Measurements from ENCODE around the gene GPR180. TPM values are rescaled to one million over a fixed set of nuclear protein-coding genes. Genes with fewer than 3 reads are reported as not detected.

The GPR180 gene
- total RNA-seq, 1 donor from 2014 or later, result 5.5 TPM

GRCh38 chr13:94673851-94674250, 72.2 kb downstream of the GPR180 start:
- ATAC-seq (ENCODE audit: poor library complexity), result no peak
- intact Hi-C loops (cut with DNase I), result no loop called here
- no peak for DNase-seq

- no peak for DNase-seq
- no peak for ATAC-seq (ENCODE audit: poor library complexity)
- intact Hi-C loops (cut with DNase I), result no loop called here
Observed at GRCh38 chr13:94674609-94675348, 73.1 kb downstream of the GPR180 start.

DNA sequence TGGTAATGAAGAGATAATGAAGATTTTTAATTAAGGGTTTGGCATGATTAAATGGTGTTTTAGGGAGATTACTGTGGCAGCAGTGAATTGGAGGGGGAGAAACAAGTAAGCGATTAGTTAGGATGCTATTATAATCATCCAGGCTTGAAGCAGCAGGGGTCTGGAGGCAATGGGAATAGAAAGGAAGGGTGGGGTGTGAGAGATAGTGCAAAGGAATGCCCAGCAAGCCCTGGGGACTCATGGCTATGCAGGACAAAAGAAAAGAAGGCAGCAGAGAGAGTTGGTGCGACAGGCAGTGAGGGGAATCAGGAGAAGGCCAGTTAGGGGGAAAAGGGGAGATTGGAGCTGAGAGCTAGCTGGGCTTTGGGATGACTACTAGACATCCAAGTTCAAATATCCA, 76.1 kb downstream of the GPR180 start:
- DNase-seq, result no peak
- ATAC-seq (ENCODE audit: poor library complexity), result no peak
- intact Hi-C loops (cut with DNase I), result no loop called here

DNA sequence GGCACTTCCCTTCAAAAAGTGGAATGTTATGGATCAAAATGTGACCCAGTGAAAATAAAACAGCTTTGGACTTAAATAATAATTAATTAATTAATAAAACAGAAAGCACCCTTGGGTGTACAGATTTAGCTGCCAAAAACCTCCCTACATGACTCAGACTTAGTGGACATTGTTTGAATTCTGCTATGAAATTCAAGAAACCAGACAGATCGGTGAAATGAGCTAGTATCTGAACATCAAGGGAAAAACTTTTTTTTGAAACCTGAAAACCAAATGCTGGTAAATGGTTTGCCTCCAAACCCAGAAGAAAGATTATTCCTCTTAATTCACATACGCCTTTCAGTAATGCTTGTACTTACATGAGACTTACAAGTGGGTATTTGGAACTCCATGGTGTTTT, 77.2 kb downstream of the GPR180 start:
- ATAC-seq (ENCODE audit: poor library complexity), result no peak
- intact Hi-C loops (cut with DNase I), result no loop called here
- no peak for DNase-seq

GRCh38 chr13:94679614-94680013, 78.0 kb downstream of the GPR180 start:
- intact Hi-C loops (cut with DNase I), result no loop called here
- no peak for ATAC-seq (ENCODE audit: poor library complexity)
- DNase-seq, result no peak

- intact Hi-C loops (cut with DNase I), result no loop called here
Observed at GRCh38 chr13:94682229-94682628, 80.6 kb downstream of the GPR180 start.

GRCh38 chr13:94683409-94683808, 81.8 kb downstream of the GPR180 start:
- intact Hi-C loops (cut with DNase I), result no loop called here
- ATAC-seq (ENCODE audit: poor library complexity) (no peak), DNase-seq (no peak)

More at GRCh38 chr13:94682229-94682628, 80.6 kb downstream of the GPR180 start:
- ATAC-seq (ENCODE audit: poor library complexity) (no peak), DNase-seq (no peak)

Other genes starting within 250 kb of the GPR180 start
- gene DCT, start 122.2 kb upstream of the GPR180 start, total RNA-seq, result 0.22 TPM
- gene TGDS, start 5.7 kb upstream of the GPR180 start, total RNA-seq, result 4.5 TPM
- not detected for gene SOX21, start 110.7 kb downstream of the GPR180 start, total RNA-seq

All from Right ventricle myocardium superior (tissue), 1 donor.